ENCODE data around the gene C8A. TPM values are rescaled to one million over a fixed set of nuclear protein-coding genes. Genes with fewer than 3 reads are reported as not detected.
A peak's percentile ranks its signal among the peaks of the same experiment; 100 is the strongest.

Gene C8A
- total RNA-seq, 1 experiment from 2014 or later = 0.13 TPM

DNA sequence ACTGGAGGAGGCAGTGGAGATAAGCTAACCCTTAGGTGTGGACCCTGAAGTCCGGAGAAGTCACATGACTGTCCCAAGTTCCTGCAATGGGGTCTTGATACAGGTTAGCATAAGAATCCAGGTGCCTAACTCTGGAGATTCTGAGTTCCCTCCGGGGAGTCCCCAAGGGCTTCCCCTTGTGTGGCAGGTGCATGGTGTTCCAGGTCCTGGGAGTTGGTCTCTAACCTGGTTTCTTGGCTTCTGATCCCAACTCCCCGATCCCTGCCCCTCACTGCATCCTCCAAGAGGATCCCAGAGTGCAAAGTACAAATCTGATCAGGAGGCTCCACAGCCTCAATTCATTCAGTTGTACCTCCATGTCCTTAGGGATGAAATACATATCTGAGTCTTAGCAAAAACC, 9.3 kb upstream of the C8A start (continued):
- no peak for TF ChIP-seq SP1 (CRISPR knock-in tag; conservative IDR thresholded peaks at IDR 0.05)
- TF ChIP-seq, protein P1, sequence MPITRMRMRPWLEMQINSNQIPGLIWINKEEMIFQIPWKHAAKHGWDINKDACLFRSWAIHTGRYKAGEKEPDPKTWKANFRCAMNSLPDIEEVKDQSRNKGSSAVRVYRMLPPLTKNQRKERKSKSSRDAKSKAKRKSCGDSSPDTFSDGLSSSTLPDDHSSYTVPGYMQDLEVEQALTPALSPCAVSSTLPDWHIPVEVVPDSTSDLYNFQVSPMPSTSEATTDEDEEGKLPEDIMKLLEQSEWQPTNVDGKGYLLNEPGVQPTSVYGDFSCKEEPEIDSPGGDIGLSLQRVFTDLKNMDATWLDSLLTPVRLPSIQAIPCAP (CRISPR knock-in tag; IDR thresholded peaks at IDR 0.05) = no peak
- no peak for TF ChIP-seq GRHL2 (CRISPR knock-in tag; IDR thresholded peaks at IDR 0.05; ENCODE audit: insufficient replicate concordance, severe bottlenecking)
- TF ChIP-seq OVOL2 (CRISPR knock-in tag; IDR thresholded peaks at IDR 0.05; ENCODE audit: borderline replicate concordance) = no peak
- TF ChIP-seq MYBL2 (CRISPR knock-in tag; IDR thresholded peaks at IDR 0.05) = no peak
- no peak for TF ChIP-seq ZNF416 (CRISPR knock-in tag; IDR thresholded peaks at IDR 0.05)
- no peak for TF ChIP-seq SOX15 (CRISPR knock-in tag; IDR thresholded peaks at IDR 0.05)
- TF ChIP-seq, protein P2, sequence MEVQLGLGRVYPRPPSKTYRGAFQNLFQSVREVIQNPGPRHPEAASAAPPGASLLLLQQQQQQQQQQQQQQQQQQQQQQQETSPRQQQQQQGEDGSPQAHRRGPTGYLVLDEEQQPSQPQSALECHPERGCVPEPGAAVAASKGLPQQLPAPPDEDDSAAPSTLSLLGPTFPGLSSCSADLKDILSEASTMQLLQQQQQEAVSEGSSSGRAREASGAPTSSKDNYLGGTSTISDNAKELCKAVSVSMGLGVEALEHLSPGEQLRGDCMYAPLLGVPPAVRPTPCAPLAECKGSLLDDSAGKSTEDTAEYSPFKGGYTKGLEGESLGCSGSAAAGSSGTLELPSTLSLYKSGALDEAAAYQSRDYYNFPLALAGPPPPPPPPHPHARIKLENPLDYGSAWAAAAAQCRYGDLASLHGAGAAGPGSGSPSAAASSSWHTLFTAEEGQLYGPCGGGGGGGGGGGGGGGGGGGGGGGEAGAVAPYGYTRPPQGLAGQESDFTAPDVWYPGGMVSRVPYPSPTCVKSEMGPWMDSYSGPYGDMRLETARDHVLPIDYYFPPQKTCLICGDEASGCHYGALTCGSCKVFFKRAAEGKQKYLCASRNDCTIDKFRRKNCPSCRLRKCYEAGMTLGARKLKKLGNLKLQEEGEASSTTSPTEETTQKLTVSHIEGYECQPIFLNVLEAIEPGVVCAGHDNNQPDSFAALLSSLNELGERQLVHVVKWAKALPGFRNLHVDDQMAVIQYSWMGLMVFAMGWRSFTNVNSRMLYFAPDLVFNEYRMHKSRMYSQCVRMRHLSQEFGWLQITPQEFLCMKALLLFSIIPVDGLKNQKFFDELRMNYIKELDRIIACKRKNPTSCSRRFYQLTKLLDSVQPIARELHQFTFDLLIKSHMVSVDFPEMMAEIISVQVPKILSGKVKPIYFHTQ (CRISPR knock-in tag; IDR thresholded peaks at IDR 0.05) = no peak
- TF ChIP-seq JUN (CRISPR knock-in tag; IDR thresholded peaks at IDR 0.05) = no peak
- TF ChIP-seq ZNF121 (CRISPR knock-in tag; IDR thresholded peaks at IDR 0.05) = no peak
- TF ChIP-seq IRF2 (CRISPR knock-in tag; IDR thresholded peaks at IDR 0.05; ENCODE audit: borderline replicate concordance, low read depth) = no peak

DNA sequence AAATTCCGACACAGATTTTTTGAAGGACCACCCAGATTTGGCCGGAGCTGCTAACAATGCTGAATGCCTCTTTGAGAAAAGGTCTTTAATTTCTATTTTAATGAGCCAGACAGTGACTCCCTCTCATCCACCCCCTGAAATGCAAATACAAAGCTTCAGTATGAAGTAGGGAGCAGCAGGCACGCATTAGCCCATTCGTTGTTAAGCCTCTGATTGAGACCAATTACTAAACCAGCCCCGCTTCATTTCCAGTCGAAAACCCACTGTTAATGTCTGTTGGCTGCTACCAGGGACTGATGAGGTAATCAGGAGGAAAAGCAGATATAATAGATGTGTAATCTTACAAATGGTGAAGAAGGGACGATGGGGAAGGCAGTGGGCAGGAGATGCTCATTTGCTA, 4.8 kb upstream of the C8A start:
- peak; percentile 22 for ATAC-seq
- no peak for DNase-seq (ENCODE audit: low spot score)
- Mint-ChIP-seq H3K4me1 (peaks cover 22% of the 10 kb centered on the region), H3K27me3 (ENCODE audit: low read depth) (peaks cover 9% of the 10 kb centered on the region), H3K36me3 (no peaks in the 10 kb centered on the region), H3K4me3 (no peak overlapping the region), H3K27ac (no peak overlapping the region), H3K9me3 (peaks cover 12% of the 10 kb centered on the region)
- TF ChIP-seq HMGA2 (CRISPR knock-in tag; IDR thresholded peaks at IDR 0.05) = no peak
- TF ChIP-seq IRF2 (CRISPR knock-in tag; IDR thresholded peaks at IDR 0.05; ENCODE audit: borderline replicate concordance, low read depth) = no peak
- TF ChIP-seq SP1 (CRISPR knock-in tag; conservative IDR thresholded peaks at IDR 0.05) = no peak
- TF ChIP-seq, protein P3, sequence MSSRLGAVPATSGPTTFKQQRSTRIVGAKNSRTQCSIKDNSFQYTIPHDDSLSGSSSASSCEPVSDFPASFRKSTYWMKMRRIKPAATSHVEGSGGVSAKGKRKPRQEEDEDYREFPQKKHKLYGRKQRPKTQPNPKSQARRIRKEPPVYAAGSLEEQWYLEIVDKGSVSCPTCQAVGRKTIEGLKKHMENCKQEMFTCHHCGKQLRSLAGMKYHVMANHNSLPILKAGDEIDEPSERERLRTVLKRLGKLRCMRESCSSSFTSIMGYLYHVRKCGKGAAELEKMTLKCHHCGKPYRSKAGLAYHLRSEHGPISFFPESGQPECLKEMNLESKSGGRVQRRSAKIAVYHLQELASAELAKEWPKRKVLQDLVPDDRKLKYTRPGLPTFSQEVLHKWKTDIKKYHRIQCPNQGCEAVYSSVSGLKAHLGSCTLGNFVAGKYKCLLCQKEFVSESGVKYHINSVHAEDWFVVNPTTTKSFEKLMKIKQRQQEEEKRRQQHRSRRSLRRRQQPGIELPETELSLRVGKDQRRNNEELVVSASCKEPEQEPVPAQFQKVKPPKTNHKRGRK (CRISPR knock-in tag; IDR thresholded peaks at IDR 0.05; ENCODE audit: borderline replicate concordance) = no peak
- TF ChIP-seq, protein P4, sequence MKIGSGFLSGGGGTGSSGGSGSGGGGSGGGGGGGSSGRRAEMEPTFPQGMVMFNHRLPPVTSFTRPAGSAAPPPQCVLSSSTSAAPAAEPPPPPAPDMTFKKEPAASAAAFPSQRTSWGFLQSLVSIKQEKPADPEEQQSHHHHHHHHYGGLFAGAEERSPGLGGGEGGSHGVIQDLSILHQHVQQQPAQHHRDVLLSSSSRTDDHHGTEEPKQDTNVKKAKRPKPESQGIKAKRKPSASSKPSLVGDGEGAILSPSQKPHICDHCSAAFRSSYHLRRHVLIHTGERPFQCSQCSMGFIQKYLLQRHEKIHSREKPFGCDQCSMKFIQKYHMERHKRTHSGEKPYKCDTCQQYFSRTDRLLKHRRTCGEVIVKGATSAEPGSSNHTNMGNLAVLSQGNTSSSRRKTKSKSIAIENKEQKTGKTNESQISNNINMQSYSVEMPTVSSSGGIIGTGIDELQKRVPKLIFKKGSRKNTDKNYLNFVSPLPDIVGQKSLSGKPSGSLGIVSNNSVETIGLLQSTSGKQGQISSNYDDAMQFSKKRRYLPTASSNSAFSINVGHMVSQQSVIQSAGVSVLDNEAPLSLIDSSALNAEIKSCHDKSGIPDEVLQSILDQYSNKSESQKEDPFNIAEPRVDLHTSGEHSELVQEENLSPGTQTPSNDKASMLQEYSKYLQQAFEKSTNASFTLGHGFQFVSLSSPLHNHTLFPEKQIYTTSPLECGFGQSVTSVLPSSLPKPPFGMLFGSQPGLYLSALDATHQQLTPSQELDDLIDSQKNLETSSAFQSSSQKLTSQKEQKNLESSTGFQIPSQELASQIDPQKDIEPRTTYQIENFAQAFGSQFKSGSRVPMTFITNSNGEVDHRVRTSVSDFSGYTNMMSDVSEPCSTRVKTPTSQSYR (CRISPR knock-in tag; IDR thresholded peaks at IDR 0.05) = no peak
- TF ChIP-seq, protein P5, sequence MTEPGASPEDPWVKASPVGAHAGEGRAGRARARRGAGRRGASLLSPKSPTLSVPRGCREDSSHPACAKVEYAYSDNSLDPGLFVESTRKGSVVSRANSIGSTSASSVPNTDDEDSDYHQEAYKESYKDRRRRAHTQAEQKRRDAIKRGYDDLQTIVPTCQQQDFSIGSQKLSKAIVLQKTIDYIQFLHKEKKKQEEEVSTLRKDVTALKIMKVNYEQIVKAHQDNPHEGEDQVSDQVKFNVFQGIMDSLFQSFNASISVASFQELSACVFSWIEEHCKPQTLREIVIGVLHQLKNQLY (CRISPR knock-in tag; IDR thresholded peaks at IDR 0.05) = no peak
- no peak for TF ChIP-seq ZNF263 (CRISPR knock-in tag; IDR thresholded peaks at IDR 0.05; ENCODE audit: low read depth)
- TF ChIP-seq ZNF317 (CRISPR knock-in tag; IDR thresholded peaks at IDR 0.05; ENCODE audit: borderline replicate concordance, low read depth) = no peak
- TF ChIP-seq ZNF138 (CRISPR knock-in tag; conservative IDR thresholded peaks at IDR 0.05) = no peak
- TF ChIP-seq CREM (CRISPR knock-in tag; IDR thresholded peaks at IDR 0.05) = no peak
- TF ChIP-seq JAZF1 (CRISPR knock-in tag; IDR thresholded peaks at IDR 0.05) = no peak
- ChIA-PET POLR2A (no interaction called here), CTCF (interaction anchor here (1.0 kb wide), 1 partner anchor 29 kb away, joined by 3 read pairs; no protein-coding TSS in a partner anchor)
